Measurements from ENCODE around the gene EML6. TPM values are rescaled to one million over a fixed set of nuclear protein-coding genes. Genes with fewer than 3 reads are reported as not detected.

Gene EML6
- total and polyA plus RNA-seq, 3 donors from 2014 or later: 7.6 to 17.3 (median 12.1) TPM

DNA sequence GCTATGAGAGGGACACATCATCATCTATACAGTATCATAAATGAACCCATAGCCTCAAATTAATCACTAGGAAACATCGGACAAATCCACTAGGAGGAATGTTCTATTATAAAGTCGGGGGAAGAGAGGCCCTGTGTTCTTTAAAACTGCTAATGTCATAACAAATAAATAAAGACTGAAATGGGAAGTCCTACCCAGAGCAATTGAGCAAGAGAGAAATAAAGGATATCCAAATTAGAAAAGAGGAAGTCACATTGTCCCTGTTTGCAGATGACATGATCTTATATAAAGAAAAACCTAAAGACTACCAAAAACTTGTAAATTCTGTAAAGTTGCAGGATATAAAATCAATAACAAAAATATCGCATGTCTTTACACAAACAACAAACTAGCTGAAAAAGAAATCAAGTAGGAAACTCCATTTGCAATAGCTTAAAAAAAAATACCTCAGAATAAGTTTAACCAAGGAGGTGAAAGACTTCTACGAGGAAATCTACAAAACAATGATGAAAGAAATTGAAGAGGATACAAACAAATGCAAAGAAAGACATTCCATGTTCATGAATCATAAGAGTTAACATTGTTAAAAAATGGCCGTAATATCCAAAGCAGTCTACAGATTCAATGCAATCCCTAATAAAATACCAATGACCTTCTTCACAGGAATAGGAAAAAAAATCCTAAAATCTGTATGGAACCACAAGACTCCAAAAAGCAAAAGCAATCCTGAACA is 296.2 kb downstream of the EML6 start:
- H3K36me3 ChIP-seq (ENCODE audit: low read depth, missing control alignments): no peaks in the 10 kb centered on the region
- intact Hi-C loops (cut with DNase I; ENCODE audit: low total_unique reads): no loop called here
- H3K27ac ChIP-seq: no peak overlapping the region
- H3K27me3 ChIP-seq: no peaks in the 10 kb centered on the region
- DNase-seq: no peak
- WGBS, 2 donors: 80 to 88% methylated on average over 5 of the region's 5 CpGs
- no peak for TF ChIP-seq POLR2A (IDR thresholded peaks at IDR 0.05)
- TF ChIP-seq, protein P1, sequence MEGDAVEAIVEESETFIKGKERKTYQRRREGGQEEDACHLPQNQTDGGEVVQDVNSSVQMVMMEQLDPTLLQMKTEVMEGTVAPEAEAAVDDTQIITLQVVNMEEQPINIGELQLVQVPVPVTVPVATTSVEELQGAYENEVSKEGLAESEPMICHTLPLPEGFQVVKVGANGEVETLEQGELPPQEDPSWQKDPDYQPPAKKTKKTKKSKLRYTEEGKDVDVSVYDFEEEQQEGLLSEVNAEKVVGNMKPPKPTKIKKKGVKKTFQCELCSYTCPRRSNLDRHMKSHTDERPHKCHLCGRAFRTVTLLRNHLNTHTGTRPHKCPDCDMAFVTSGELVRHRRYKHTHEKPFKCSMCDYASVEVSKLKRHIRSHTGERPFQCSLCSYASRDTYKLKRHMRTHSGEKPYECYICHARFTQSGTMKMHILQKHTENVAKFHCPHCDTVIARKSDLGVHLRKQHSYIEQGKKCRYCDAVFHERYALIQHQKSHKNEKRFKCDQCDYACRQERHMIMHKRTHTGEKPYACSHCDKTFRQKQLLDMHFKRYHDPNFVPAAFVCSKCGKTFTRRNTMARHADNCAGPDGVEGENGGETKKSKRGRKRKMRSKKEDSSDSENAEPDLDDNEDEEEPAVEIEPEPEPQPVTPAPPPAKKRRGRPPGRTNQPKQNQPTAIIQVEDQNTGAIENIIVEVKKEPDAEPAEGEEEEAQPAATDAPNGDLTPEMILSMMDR (IDR thresholded peaks at IDR 0.05): no peak
- no peak overlapping the region for H3K4me3 ChIP-seq
- no peaks in the 10 kb centered on the region for H3K9me3 ChIP-seq
- H3K4me1 ChIP-seq: no peaks in the 10 kb centered on the region

Small RNAs within 50 kb of the gene (small RNA-seq; reads per million reads assigned to genes)
- gene RNU6-433P: 0 reads per million in 2 donors
- 0 reads per million in 2 donors for gene RNU7-81P
